ENCODE measurements around the gene AP4B1.

GRCh38 chr1:113876176-113876575 lies 28.4 kb downstream of the AP4B1 start:
- no peak for TF ChIP-seq POLR2A (IDR thresholded peaks at IDR 0.05)
- no peak for TF ChIP-seq CTCF (IDR thresholded peaks at IDR 0.05)

Data from breast epithelium (tissue), 3 donors.